Ovary (tissue), 9 donors: ENCODE data around the gene ERFE. TPM values are rescaled to one million over a fixed set of nuclear protein-coding genes. Genes with fewer than 3 reads are reported as not detected.

Experiments
- DNase-seq, 5 donors: peaks; one replicate each; pipeline ENCODE4 v3.0.0-alpha.2; 2019 to 2020
- H3K27ac ChIP-seq, 2 donors: fragments of 200-600 bp; one replicate each; pipeline versions ENCODE4 v1.5.1 to v1.8.0; 2019 to 2022
- H3K27me3 ChIP-seq: fragments of 200-600 bp; one replicate; pipeline ENCODE4 v1.8.0; 2022
- H3K36me3 ChIP-seq: fragments of 200-600 bp; sonication (generic); one replicate; pipeline ENCODE4 v1.5.1; 2019
- H3K4me1 ChIP-seq: one replicate; pipeline ENCODE4 v1.8.1; 2013; ENCODE audit warnings: mild to moderate bottlenecking, moderate library complexity; ENCODE audit not compliant: insufficient read depth
- H3K4me3 ChIP-seq: fragments of 200-600 bp; sonication (generic); one replicate; pipeline ENCODE4 v1.5.1; 2017
- H3K9me3 ChIP-seq, 2 donors: fragments of 200-600 bp in 1 of 2; sonication (generic) in 1 of 2; one replicate each; pipeline versions ENCODE4 v1.5.1 to v1.8.1; 2013 to 2019; ENCODE audit warnings: mild to moderate bottlenecking in 1 of 2, moderate library complexity in 1 of 2
- CTCF ChIP-seq, 3 donors: fragments of 450-650 bp in 2 of 3; fragments of 200-600 bp in 1 of 3; IDR thresholded peaks; one replicate each; pipeline versions ENCODE4 v1.5.1 to v1.8.0; 2016 to 2022; ENCODE audit warnings: antibody characterized with exemption in 3 of 3, mild to moderate bottlenecking in 1 of 3
- EP300 ChIP-seq: sonication (generic); formaldehyde crosslinking; IDR thresholded peaks from one replicate; pipeline ENCODE4 v1.6.1; 2017; ENCODE audit warnings: antibody characterized with exemption
- POLR2A ChIP-seq: fragments of 450-650 bp; IDR thresholded peaks from one replicate; pipeline ENCODE4 v1.6.1; 2017; ENCODE audit warnings: antibody characterized with exemption, mild to moderate bottlenecking, moderate library complexity
- WGBS, 3 donors: extraction: QIAGEN DNeasy Blood & Tissue Kit in 1 of 3; methylation state at CpG; one replicate each; pipeline versions ENCODE4 v1.1.5 to v1.1.7; 2013 to 2017; 5-methylcytosine and 5-hydroxymethylcytosine counted together
- intact Hi-C, 4 donors: fragments of 100-400 bp; cut with DNase I; formaldehyde crosslinking; loops; one replicate each; pipeline versions ENCODE4 v1.11.0 to v1.15.1; 2022 to 2023
- polyA plus RNA-seq, 2 donors: library from polyadenylated mRNA; stranded (reverse); fragments of 200-250 nt in 1 of 2; fragments of 350-450 nt in 1 of 2; fragmentation: Illumina TruSeq in 1 of 2; extraction: RNeasy Lipid Tissue Mini Kit (QIAGEN cat#74804) in 1 of 2; gene quantifications; one replicate each; pipeline ENCODE4 v1.2.3, GENCODE V29; 2013 to 2014
- total RNA-seq, 7 donors: library from RNA; depleted of rRNA in 2 of 7; stranded (reverse); fragments of >200 nt in 2 of 7; fragmentation: NEBNext Ultra II Directional in 3 of 7; extraction: Animal tissue kit (Norgen Biotek cat#: 25700) in 3 of 7; gene quantifications; one replicate each; pipeline versions ENCODE4 v1.1.0 to v1.2.4, GENCODE V29; 2016 to 2023
- donor health status: DM: no; HTN: no; CAD: no; lungs with moderate emphysema.
- donor health status: DM: no; HTN: no; CAD: no.
- donor health status: Bipolar disorder and iron deficiency.
- donor health status: DM: yes; HTN: yes; CAD: no.
- donor health status: DM: no; HTN: no; CAD: no.
- donor health status: DM: yes; HTN: yes; CAD: no.

Gene ERFE
- total and polyA plus RNA-seq, 9 donors, result 0.19 to 0.69 (median 0.25) TPM; not detected in 4

- TF ChIP-seq CTCF (IDR thresholded peaks at IDR 0.05), result no peak
- no peak for TF ChIP-seq POLR2A
- no peak for TF ChIP-seq EP300
- intact Hi-C loops, result no loop called here
- no peaks in the 10 kb centered on the region for H3K36me3 ChIP-seq
- H3K9me3 ChIP-seq, result no peaks in the 10 kb centered on the region
- 19 to 33% (median 23%) methylated on average over 22 to 30 of the region's 30 CpGs for WGBS, 3 donors
- no peak overlapping the region for H3K27ac ChIP-seq
- H3K27me3 ChIP-seq, result no peaks in the 10 kb centered on the region
- DNase-seq, result no peak
- no peaks in the 10 kb centered on the region for H3K4me1 ChIP-seq
- no peak overlapping the region for H3K4me3 ChIP-seq
These were observed 38.1 kb upstream of the ERFE start for GRCh38 chr2:238120463-238121298.

- 88 to 94% (median 90%) methylated on average over 27 of the region's 27 CpGs for WGBS, 3 donors
- intact Hi-C loops, result no loop called here
- Histone ChIP-seq H3K4me1 (no peaks in the 10 kb centered on the region), H3K36me3 (no peaks in the 10 kb centered on the region), H3K27ac (no peak overlapping the region), H3K27me3 (no peaks in the 10 kb centered on the region), H3K9me3 (no peaks in the 10 kb centered on the region), H3K4me3 (no peak overlapping the region)
- no peak for TF ChIP-seq CTCF (IDR thresholded peaks at IDR 0.05)
- no peak for TF ChIP-seq EP300
- no peak for TF ChIP-seq POLR2A
- DNase-seq, result no peak
These were observed 37.1 kb upstream of the ERFE start for GRCh38 chr2:238121511-238122286.

GRCh38 chr2:238122287-238123217, 36.2 kb upstream of the ERFE start:
- no peak overlapping the region for H3K4me3 ChIP-seq
- 85 to 88% (median 86%) methylated on average over 29 of the region's 29 CpGs for WGBS, 3 donors
- intact Hi-C loops, result no loop called here
- no peaks in the 10 kb centered on the region for H3K9me3 ChIP-seq
- H3K27me3 ChIP-seq, result no peaks in the 10 kb centered on the region
- TF ChIP-seq EP300, result no peak
- TF ChIP-seq CTCF (IDR thresholded peaks at IDR 0.05), result no peak
- no peak for TF ChIP-seq POLR2A
- no peak for DNase-seq
- H3K36me3 ChIP-seq, result no peaks in the 10 kb centered on the region
- H3K4me1 ChIP-seq, result peaks cover 6% of the 10 kb centered on the region
- no peak overlapping the region for H3K27ac ChIP-seq
